ENCODE data around the gene ZNRF1.
"Not testable (repeated sequence)": the region's sequence is repeated elsewhere in the genome, so short reads cannot be mapped to it uniquely, and the experiment has no call there.

Gene ZNRF1

GRCh38 chr16:74999609-75000480 lies 1.0 kb downstream of the ZNRF1 start:
- Histone ChIP-seq H3K27ac (peak overlapping the region; percentile 49 to 91 (median 82)), H3K4me3 (peak overlapping the region; percentile 60 to 92 (median 74))

DNA sequence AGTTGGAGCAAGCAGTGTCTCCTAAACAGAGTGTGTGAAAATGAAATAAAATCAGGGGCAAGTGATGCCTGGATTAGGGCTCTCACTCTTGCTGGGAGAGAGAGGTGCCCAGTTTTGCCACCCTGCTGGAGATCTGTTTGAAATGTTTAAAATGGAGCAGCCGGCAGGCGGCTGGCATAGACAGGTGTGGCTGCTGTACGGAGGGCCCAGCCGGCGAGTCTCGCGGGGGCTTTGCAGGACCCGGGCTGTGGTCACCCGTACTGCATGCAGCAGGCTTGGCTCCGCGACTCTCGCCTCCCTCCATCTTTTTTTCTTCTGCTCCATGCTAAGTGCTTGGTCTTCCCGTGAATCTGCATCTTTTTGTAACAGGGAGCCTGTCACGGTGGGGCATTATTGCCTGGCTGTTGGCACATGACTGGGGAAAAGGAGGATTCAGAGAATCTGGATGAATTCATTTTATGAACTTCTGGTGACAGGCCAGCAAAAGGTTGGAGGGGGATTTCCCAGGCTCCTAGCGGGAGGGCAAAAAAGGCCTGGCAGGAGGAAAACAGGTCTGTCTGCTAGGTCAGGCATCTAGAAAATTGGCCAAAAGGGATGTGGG lies 1.8 kb downstream of the ZNRF1 start:
- peak overlapping the region in 12 of 21 experiments; percentile 1 to 91 (median 86) for H3K27ac ChIP-seq
- peak overlapping the region; percentile 60 to 92 (median 74) for H3K4me3 ChIP-seq

GRCh38 chr16:75002474-75002873 lies 3.6 kb downstream of the ZNRF1 start:
- H3K4me3 ChIP-seq = no peak overlapping the region
- no peak overlapping the region for H3K27ac ChIP-seq

DNA sequence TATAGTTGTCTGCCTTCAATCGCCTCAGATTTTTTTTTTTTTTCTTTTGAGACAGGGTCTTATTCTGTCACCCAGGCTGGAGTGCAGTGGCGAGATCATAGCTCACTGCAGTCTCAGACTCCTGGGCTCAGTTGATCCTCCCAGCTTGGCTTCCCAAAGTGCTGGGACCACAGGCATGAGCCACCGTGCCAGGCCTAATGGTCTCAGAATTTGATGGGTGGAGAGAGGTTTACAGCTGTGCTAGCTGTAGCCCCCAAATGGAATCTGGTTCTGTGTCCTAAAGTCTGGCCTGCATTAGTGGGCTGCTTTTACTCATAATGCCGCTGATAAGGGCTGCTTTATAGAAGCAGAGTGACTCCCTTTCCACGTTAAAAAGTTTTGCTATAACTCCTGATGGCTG lies 5.1 kb downstream of the ZNRF1 start:
- Histone ChIP-seq H3K4me3 (no peak overlapping the region), H3K27ac (peak overlapping the region in 1 of 21 experiments; percentile 18)

DNA sequence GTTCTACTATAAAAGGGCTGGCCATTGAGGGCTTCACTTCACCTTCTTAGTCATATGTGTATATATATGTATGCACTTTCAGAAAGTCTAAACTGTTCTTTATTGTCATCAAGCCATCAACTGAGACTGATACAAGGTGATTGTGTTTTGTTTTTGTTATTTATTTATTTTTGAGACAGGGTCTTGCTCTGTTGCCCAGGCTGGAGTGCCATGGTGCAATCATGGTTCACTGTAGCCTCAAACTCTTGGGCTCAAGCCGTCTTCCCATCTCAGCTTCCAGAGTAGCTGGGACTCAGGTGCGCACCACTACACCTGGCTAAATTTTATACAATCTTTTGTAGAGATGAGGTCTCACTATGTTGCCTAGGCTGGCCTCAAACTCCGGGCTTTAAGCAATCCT lies 5.6 kb downstream of the ZNRF1 start:
- Histone ChIP-seq H3K4me3 (no peak overlapping the region), H3K27ac (no peak overlapping the region)

GRCh38 chr16:75005697-75006096 lies 6.9 kb downstream of the ZNRF1 start:
- Histone ChIP-seq H3K4me3 (no peak overlapping the region), H3K27ac (no peak overlapping the region)

DNA sequence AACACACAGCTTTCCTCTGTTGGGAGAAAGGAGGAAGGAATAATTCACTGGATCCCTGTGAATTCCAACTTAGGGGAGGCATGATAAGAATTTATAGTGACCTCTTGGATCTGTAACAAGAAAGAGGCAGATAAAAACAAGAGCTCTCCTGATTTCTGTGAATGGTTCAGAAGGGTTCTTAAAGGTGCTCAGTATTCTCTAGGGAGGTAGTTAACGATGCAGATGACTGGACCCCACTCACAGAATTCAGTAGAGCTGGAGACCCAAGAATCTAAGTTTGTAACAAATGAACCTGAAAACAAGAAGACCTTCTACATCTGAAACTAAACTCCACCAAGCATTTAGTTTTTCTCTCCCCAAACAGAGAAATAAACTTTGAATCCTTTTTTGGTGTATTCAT lies 8.6 kb downstream of the ZNRF1 start:
- no peak overlapping the region for H3K4me3 ChIP-seq
- H3K27ac ChIP-seq = no peak overlapping the region

GRCh38 chr16:75010427-75010826 lies 11.6 kb downstream of the ZNRF1 start:
- no peak overlapping the region for H3K4me3 ChIP-seq
- H3K27ac ChIP-seq = peak overlapping the region in 12 of 21 experiments; percentile 72 to 92 (median 86)

DNA sequence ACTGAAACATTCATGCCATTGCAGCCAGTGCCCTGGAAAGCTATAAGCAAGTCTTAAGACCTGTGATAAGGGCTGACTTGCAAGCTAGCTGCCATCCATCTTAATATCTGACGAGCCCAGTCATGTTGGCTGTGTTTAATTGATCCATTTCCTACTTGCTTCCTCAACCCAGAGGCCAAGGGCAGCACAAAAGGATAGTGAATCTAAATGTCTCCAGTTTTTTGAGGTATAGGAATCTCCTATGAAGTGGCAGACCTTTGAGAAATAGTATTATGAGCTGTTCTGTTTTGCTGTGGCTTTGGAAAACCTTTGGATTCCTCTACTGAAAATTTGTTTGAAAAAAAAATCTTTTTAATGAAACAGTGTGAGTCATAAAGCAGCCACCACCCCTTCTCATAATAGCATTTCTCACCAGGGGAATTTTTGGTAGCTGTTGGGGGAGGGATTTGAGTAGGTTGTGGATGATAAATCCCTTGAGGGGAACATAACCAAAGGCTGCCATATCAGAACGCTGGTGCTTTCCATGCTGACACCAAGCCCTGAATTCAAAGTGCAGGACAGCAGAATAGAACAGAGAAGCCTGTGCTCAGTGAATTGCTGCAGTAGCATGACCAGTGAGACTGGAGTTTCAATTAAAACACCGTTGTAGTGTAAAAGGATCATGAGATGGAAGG lies 12.9 kb downstream of the ZNRF1 start:
- no peak overlapping the region for H3K4me3 ChIP-seq
- peak overlapping the region in 20 of 21 experiments; percentile 67 to 92 (median 85) for H3K27ac ChIP-seq

GRCh38 chr16:75012380-75013081 lies 13.7 kb downstream of the ZNRF1 start:
- peak overlapping the region in 20 of 21 experiments; percentile 67 to 92 (median 85) for H3K27ac ChIP-seq
- no peak overlapping the region for H3K4me3 ChIP-seq

- peak overlapping the region in 19 of 21 experiments; percentile 38 to 92 (median 86) for H3K27ac ChIP-seq
- H3K4me3 ChIP-seq = not testable (repeated sequence)
Measured at GRCh38 chr16:75013123-75013522, 14.3 kb downstream of the ZNRF1 start.

DNA sequence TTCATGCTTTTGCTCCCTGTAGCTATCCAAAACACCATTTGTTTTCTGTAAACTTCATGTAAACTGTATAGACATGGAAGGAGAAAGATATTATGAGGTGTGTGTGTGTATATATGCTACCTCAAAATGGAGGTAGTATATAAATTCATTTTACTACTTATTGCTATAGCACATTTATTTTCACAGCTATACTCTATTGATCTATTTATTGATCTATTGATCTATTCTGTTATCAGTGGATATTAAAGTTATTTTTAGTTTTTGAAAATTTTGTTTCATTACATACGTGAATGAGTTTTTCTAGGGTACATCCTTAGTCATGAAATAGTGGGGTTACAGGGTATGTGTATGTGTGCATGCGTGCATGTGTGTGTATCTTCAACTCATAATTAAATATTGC lies 15.5 kb downstream of the ZNRF1 start:
- Histone ChIP-seq H3K4me3 (no peak overlapping the region), H3K27ac (peak overlapping the region in 6 of 21 experiments; percentile 86 to 92 (median 90))

- H3K4me3 ChIP-seq, H3K27ac ChIP-seq: not testable (repeated sequence)
Measured at GRCh38 chr16:75016451-75017081, 17.7 kb downstream of the ZNRF1 start.

GRCh38 chr16:75017670-75018525 lies 19.1 kb downstream of the ZNRF1 start:
- Histone ChIP-seq H3K4me3 (no peak overlapping the region), H3K27ac (peak overlapping the region in 2 of 21 experiments; percentile 11 to 24)

DNA sequence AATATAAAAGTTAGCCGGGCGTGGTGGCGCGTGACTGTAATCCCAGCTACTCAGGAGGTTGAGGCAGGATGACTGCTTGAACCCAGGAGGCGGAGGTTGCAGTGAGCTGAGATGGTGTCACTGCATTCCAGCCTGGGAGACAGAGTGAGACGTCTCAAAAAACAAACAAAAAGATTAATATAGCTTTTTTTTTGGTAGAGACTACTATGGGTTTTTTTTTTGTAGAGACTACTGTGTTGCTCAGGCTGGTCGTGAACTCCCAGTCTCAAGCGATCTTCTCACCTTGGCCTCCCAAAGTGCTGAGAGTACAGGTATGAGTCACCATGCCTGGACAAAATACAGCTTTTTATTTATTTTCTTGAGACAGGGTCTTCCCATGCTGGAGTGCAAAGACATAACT lies 20.2 kb downstream of the ZNRF1 start:
- H3K27ac ChIP-seq = no peak overlapping the region

DNA sequence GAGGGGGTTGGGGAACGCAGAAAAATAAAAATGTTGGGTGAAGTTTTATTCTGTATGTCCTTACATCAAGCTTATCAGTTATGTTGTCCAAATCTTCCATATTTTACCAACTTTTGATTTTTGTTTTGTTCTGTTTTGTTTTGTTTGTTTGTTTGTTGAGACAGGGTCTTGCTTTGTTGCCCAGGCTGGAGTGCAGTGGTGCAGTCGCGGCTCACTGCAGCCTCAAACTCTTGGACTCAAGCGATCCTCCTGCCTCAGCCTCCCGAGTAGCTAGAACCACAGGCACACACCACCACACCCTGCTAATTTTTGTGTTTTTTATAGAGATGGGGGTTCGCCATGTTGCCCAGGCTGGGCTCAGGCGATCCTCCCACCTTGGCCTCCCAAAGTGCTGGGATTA lies 20.8 kb downstream of the ZNRF1 start:
- H3K4me3 ChIP-seq = no peak overlapping the region
- H3K27ac ChIP-seq = no peak overlapping the region

More for the DNA sequence above, 20.2 kb downstream of the ZNRF1 start:
- H3K4me3 ChIP-seq = no peak overlapping the region

GRCh38 chr16:75021410-75021809 lies 22.6 kb downstream of the ZNRF1 start:
- H3K4me3 ChIP-seq = no peak overlapping the region
- H3K27ac ChIP-seq = no peak overlapping the region

DNA sequence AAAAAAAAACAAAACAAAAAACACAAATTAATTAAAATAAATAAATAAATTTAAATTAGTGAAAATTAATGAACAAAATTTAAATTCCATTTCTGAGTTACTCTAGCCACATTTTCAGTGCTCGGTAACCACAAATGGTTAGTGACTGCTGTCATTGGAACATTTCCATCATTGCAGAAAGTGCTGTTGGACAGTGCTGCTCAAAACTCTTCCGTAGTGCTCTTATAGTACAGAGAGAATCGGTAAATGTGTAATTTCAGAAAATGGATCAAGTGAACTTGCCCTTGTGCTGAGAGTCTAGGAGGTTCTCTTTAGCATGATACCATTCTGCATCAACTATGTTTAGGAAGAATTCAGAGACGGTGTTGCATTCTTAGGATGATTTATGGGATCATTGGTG lies 23.7 kb downstream of the ZNRF1 start:
- H3K4me3 ChIP-seq = no peak overlapping the region
- no peak overlapping the region for H3K27ac ChIP-seq

DNA sequence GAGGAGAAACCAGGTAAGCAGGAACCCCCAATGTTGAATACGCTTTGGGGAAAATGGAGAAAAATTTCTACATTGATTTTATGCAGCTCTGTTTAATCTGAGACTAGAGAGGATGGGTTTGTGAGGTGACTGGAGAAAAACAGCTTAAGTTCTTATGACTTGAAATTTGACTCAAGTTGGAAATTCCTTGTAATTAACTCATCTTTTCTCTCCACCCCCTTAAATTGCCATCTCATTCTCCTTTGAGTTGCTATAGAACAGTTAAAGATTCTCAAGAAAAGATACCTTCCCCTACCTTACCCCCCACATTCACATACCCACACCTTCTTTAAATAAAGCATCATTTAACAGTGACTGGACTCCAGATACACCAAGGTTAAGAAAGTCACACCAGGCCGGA lies 24.2 kb downstream of the ZNRF1 start:
- no peak overlapping the region for H3K4me3 ChIP-seq
- no peak overlapping the region for H3K27ac ChIP-seq

All from skin epidermis (tissue), 12 donors.